HepG2 (cell line): ENCODE measurements around the gene ZNF3.

ENCODE experiments used
- CCAR2 ChIP-seq: fragments of 200-400 bp; formaldehyde crosslinking; optimal IDR thresholded peaks from 2 replicates; pipeline ENCODE3; 2018; ENCODE audit warnings: low read depth, mild to moderate bottlenecking, low read length, moderate library complexity
- FOXJ3 ChIP-seq: sonication (generic); formaldehyde crosslinking; IDR thresholded peaks from 2 replicates; pipeline ENCODE4 v1.4.0; 2020; ENCODE audit warnings: missing genetic modification reagents, mild to moderate bottlenecking, borderline replicate concordance
- HNF4G ChIP-seq, 2 experiments: sonication (generic) in 1 of 2; formaldehyde crosslinking in 1 of 2; IDR thresholded peaks; 2 replicates each; pipeline versions ENCODE4 v1.4.0 to v1.6.1; 2011 to 2020; ENCODE audit warnings: borderline replicate concordance in 2 of 2, low read depth in 2 of 2, mild to moderate bottlenecking in 2 of 2, low read length in 1 of 2, missing genetic modification reagents in 1 of 2, moderate library complexity in 1 of 2
- MAZ ChIP-seq, 2 experiments: sonication (generic) in 1 of 2; formaldehyde crosslinking in 1 of 2; IDR thresholded peaks; 2 replicates each; pipeline versions ENCODE4 v1.5.0 to v1.6.1; 2012 to 2020; ENCODE audit warnings: low read depth in 2 of 2, mild to moderate bottlenecking in 2 of 2, borderline replicate concordance in 1 of 2, improper control_type of control experiment in 1 of 2, low read length in 1 of 2, missing genetic modification reagents in 1 of 2, moderate library complexity in 1 of 2
- MEF2D ChIP-seq: sonication (generic); formaldehyde crosslinking; IDR thresholded peaks from 2 replicates; pipeline ENCODE4 v1.5.1; 2020; ENCODE audit warnings: mild to moderate bottlenecking, missing genetic modification reagents
- POLR2A ChIP-seq, 2 experiments: IDR thresholded peaks; 2 replicates each; pipeline ENCODE4 v1.6.1; 2011; ENCODE audit warnings: low read depth in 2 of 2, low read length in 2 of 2, mild to moderate bottlenecking in 1 of 2, moderate library complexity in 1 of 2; ENCODE audit not compliant: insufficient read depth in 1 of 2
- RAD21 ChIP-seq: fragments of 450-650 bp; formaldehyde crosslinking; IDR thresholded peaks from 2 replicates; pipeline ENCODE4 v1.5.0; 2020; ENCODE audit warnings: mild to moderate bottlenecking
- SIX1 ChIP-seq: sonication (generic); formaldehyde crosslinking; IDR thresholded peaks from 2 replicates; pipeline ENCODE4 v1.4.0; 2020; ENCODE audit warnings: missing genetic modification reagents, borderline replicate concordance
- SMARCC2 ChIP-seq: fragments of 450-650 bp; IDR thresholded peaks from 2 replicates; pipeline ENCODE4 v1.6.1; 2017; ENCODE audit warnings: antibody characterized with exemption, mild to moderate bottlenecking
- TF ChIP-seq, protein P1 (sequence below): sonication (generic); formaldehyde crosslinking; IDR thresholded peaks from 2 replicates; pipeline ENCODE4 v1.5.0; 2020; ENCODE audit warnings: mild to moderate bottlenecking, missing genetic modification reagents
- TF ChIP-seq, protein P2 (sequence below): sonication (generic); formaldehyde crosslinking; IDR thresholded peaks from 2 replicates; pipeline ENCODE4 v1.8.1; 2022; ENCODE audit warnings: low read depth, mild to moderate bottlenecking, missing genetic modification reagents
- TF ChIP-seq, protein P3 (sequence below): sonication (generic); formaldehyde crosslinking; IDR thresholded peaks from 2 replicates; pipeline ENCODE4 v1.5.1; 2020; ENCODE audit warnings: missing genetic modification reagents, mild to moderate bottlenecking, borderline replicate concordance

DNA sequence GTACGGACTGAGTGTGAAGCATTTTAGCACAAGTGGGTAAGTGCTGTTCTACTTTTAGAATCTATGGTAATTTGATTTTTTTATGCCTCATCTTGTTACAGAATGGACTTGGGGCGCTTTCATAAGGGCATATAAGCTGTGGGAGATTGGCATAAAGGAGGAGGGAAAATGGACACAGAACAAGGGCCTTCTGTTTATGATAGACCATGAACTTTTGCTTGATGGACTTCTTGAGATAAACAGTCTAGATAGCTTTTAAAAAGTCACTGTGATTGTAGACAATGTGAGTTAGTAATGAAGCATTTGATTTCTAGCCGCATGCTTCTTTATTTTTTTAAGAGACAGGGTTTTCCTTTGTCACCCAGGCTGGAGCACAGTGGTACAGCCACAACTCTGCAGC lies 29.9 kb downstream of the ZNF3 start:
- TF ChIP-seq SMARCC2, result no peak
- no peak for TF ChIP-seq FOXJ3 (CRISPR knock-in tag)
- no peak for TF ChIP-seq MEF2D (CRISPR knock-in tag)
- no peak for TF ChIP-seq CCAR2
- no peak for TF ChIP-seq MAZ (IDR thresholded peaks at IDR 0.05; ENCODE audit: borderline replicate concordance, low read depth, low read length)
- no peak for TF ChIP-seq MAZ (CRISPR knock-in tag; IDR thresholded peaks at IDR 0.05; ENCODE audit: low read depth)
- no peak for TF ChIP-seq RAD21 (CRISPR knock-in tag)
- TF ChIP-seq HNF4G (IDR thresholded peaks at IDR 0.05; ENCODE audit: borderline replicate concordance, low read depth, low read length), result no peak
- no peak for TF ChIP-seq HNF4G (CRISPR knock-in tag; IDR thresholded peaks at IDR 0.05; ENCODE audit: borderline replicate concordance, low read depth)
- TF ChIP-seq POLR2A (IDR thresholded peaks at IDR 0.05; ENCODE audit: insufficient read depth in 1 of 2, low read depth in 2 of 2, low read length in 2 of 2), result no peak
- no peak for TF ChIP-seq SIX1 (CRISPR knock-in tag)
- TF ChIP-seq, protein P1, sequence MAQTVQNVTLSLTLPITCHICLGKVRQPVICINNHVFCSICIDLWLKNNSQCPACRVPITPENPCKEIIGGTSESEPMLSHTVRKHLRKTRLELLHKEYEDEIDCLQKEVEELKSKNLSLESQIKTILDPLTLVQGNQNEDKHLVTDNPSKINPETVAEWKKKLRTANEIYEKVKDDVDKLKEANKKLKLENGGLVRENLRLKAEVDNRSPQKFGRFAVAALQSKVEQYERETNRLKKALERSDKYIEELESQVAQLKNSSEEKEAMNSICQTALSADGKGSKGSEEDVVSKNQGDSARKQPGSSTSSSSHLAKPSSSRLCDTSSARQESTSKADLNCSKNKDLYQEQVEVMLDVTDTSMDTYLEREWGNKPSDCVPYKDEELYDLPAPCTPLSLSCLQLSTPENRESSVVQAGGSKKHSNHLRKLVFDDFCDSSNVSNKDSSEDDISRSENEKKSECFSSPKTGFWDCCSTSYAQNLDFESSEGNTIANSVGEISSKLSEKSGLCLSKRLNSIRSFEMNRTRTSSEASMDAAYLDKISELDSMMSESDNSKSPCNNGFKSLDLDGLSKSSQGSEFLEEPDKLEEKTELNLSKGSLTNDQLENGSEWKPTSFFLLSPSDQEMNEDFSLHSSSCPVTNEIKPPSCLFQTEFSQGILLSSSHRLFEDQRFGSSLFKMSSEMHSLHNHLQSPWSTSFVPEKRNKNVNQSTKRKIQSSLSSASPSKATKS (CRISPR knock-in tag), result no peak
- TF ChIP-seq, protein P2, sequence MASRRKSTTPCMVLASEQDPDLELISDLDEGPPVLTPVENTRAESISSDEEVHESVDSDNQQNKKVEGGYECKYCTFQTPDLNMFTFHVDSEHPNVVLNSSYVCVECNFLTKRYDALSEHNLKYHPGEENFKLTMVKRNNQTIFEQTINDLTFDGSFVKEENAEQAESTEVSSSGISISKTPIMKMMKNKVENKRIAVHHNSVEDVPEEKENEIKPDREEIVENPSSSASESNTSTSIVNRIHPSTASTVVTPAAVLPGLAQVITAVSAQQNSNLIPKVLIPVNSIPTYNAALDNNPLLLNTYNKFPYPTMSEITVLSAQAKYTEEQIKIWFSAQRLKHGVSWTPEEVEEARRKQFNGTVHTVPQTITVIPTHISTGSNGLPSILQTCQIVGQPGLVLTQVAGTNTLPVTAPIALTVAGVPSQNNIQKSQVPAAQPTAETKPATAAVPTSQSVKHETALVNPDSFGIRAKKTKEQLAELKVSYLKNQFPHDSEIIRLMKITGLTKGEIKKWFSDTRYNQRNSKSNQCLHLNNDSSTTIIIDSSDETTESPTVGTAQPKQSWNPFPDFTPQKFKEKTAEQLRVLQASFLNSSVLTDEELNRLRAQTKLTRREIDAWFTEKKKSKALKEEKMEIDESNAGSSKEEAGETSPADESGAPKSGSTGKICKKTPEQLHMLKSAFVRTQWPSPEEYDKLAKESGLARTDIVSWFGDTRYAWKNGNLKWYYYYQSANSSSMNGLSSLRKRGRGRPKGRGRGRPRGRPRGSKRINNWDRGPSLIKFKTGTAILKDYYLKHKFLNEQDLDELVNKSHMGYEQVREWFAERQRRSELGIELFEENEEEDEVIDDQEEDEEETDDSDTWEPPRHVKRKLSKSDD (CRISPR knock-in tag), result no peak
- TF ChIP-seq, protein P3, sequence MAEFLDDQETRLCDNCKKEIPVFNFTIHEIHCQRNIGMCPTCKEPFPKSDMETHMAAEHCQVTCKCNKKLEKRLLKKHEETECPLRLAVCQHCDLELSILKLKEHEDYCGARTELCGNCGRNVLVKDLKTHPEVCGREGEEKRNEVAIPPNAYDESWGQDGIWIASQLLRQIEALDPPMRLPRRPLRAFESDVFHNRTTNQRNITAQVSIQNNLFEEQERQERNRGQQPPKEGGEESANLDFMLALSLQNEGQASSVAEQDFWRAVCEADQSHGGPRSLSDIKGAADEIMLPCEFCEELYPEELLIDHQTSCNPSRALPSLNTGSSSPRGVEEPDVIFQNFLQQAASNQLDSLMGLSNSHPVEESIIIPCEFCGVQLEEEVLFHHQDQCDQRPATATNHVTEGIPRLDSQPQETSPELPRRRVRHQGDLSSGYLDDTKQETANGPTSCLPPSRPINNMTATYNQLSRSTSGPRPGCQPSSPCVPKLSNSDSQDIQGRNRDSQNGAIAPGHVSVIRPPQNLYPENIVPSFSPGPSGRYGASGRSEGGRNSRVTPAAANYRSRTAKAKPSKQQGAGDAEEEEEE (CRISPR knock-in tag), result no peak
